ENCODE results near the gene VEZF1. TPM values are rescaled to one million over a fixed set of nuclear protein-coding genes. Genes with fewer than 3 reads are reported as not detected.

The VEZF1 gene
- total RNA-seq, 4 donors from 2014 or later = 29.7 to 49.3 (median 39.5) TPM

DNA sequence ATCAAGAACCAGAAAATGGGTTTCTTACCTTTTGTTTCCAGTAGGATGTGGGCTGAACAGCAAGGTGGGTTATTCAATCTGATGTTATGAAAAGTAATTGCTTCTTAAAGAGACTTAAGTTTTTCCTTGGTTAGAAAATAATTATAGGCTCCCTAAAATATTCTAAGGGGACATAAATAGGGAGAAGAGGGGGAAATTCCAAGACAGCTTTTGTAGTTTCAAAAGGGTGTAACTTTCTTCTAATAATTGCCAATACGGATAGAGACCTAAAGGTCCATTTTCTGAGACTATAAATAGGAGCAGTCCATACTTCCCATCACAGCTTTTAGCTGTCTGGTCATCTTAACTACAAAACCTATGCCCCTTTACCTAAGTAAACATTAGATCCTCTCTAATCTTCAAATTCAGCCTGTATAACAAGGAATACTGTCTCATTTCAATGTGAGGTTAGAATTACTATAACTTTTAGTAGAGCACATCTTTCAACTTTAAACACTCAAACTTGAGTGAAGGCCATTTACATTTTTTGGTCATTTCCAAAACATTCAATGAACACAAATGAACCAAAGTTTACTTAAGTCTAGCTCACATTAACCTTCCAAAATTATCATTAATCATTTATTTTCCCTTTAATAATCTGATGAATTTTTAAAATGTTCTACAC lies 13.5 kb upstream of the VEZF1 start:
- H3K4me1 ChIP-seq = peaks cover 0 to 38% (median 4%) of the 10 kb centered on the region in 4 donors
- no peak overlapping the region for H3K27ac ChIP-seq
- no peak for DNase-seq
- TF ChIP-seq POLR2A (IDR thresholded peaks at IDR 0.05) = no peak
- TF ChIP-seq, protein P1, sequence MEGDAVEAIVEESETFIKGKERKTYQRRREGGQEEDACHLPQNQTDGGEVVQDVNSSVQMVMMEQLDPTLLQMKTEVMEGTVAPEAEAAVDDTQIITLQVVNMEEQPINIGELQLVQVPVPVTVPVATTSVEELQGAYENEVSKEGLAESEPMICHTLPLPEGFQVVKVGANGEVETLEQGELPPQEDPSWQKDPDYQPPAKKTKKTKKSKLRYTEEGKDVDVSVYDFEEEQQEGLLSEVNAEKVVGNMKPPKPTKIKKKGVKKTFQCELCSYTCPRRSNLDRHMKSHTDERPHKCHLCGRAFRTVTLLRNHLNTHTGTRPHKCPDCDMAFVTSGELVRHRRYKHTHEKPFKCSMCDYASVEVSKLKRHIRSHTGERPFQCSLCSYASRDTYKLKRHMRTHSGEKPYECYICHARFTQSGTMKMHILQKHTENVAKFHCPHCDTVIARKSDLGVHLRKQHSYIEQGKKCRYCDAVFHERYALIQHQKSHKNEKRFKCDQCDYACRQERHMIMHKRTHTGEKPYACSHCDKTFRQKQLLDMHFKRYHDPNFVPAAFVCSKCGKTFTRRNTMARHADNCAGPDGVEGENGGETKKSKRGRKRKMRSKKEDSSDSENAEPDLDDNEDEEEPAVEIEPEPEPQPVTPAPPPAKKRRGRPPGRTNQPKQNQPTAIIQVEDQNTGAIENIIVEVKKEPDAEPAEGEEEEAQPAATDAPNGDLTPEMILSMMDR (IDR thresholded peaks at IDR 0.05) = no peak
- peaks cover 0 to 57% (median 0%) of the 10 kb centered on the region in 3 donors for H3K36me3 ChIP-seq
- H3K27me3 ChIP-seq = no peaks in the 10 kb centered on the region
- no peaks in the 10 kb centered on the region for H3K9me3 ChIP-seq
- no peak overlapping the region for H3K4me3 ChIP-seq

DNA sequence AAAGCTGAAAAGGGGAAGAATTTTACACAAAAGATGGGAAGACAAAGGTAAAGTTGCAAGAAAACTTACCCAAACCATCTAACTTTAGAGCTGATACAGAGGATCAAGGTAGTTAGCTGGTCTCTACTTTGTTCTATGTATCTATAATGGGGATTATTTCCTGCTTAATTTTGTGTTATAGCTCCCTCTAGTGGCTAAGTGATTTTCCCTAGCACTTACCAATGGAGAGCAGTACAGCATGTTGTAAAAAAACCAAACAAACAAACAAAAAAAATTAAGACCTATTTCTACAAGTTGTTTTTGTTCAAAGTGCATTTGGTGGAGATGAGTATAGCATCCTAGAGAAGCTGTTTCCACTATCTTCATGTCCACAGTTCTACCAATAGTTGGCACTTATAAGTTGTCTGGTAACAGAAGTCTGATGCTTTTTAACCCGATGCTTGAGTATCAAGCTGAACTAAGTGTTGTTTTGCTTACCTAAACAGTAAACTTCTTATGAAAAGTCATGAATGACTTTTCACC lies 11.5 kb upstream of the VEZF1 start:
- H3K9me3 ChIP-seq = no peaks in the 10 kb centered on the region
- no peak for DNase-seq
- H3K4me3 ChIP-seq = no peak overlapping the region
- TF ChIP-seq, protein P1 (IDR thresholded peaks at IDR 0.05) = peak; percentile 68 to 92 (median 86)
- no peak for TF ChIP-seq POLR2A (IDR thresholded peaks at IDR 0.05)
- H3K36me3 ChIP-seq = peaks cover 0 to 46% (median 0%) of the 10 kb centered on the region in 3 donors
- no peaks in the 10 kb centered on the region for H3K27me3 ChIP-seq
- H3K27ac ChIP-seq = no peak overlapping the region
- peaks cover 0 to 21% (median 0%) of the 10 kb centered on the region in 4 donors for H3K4me1 ChIP-seq

DNA sequence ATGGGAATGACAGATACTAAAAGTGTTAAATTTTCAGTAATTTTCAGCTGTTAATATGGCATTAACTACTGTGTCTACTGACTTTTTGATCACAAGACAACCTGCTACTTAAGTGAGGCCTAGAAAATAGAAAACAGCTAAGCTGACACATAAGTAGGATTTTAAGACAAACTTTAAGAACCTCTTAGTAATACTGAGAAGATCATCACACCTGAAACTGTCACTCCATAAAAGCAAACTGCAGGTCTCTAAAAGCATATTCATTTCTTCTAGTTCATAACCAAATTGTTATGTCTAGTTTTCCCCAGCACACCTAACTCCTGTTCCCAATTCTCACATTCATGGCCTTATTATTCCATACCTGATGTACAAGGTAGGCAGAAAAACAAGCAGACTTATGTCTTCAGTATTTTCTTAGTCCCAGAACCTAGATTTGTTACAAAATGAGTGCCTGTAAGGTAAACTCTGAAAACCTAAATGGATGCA lies 11.0 kb upstream of the VEZF1 start:
- Histone ChIP-seq H3K4me1 (peaks cover 0 to 16% (median 2%) of the 10 kb centered on the region in 4 donors), H3K27me3 (no peaks in the 10 kb centered on the region), H3K9me3 (no peaks in the 10 kb centered on the region), H3K36me3 (peaks cover 0 to 41% (median 0%) of the 10 kb centered on the region in 3 donors), H3K4me3 (no peak overlapping the region), H3K27ac (no peak overlapping the region)
- no peak for TF ChIP-seq POLR2A (IDR thresholded peaks at IDR 0.05)
- TF ChIP-seq, protein P1 (IDR thresholded peaks at IDR 0.05) = no peak
- no peak for DNase-seq

DNA sequence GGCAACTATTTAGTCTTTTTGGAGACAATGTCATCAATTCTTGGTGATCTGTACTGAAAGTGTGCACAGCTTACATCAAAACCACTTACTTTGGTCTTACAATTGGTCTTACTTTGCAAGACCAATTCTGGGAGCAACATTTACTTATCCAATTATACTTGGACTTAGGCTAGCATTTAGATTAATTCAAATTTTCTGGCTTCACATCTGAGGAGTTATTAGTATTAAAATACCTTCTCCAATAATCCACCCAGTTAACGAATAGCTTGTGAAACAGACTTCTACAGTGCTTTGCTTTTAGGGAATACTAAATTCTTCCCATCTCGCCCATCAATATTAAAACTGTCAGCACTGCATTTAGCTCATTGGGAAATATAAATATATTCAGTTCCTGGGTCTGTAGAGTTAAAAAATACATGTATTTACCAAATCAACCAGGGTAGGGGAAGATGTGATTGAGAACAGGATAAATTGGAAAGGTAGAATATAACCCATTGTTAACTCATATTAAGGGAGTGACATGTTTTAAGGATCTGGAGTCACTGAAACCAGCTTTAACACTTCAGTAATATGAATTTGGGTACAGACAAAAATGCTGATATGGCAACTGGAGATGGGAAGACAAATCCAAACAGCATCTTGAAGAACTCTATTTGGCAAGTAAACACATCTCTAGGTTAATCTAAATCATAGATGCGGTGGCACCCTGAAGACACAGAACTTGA lies 9.2 kb upstream of the VEZF1 start:
- no peak for DNase-seq
- no peaks in the 10 kb centered on the region for H3K9me3 ChIP-seq
- H3K36me3 ChIP-seq = peaks cover 0 to 23% (median 0%) of the 10 kb centered on the region in 3 donors
- no peak overlapping the region for H3K27ac ChIP-seq
- no peaks in the 10 kb centered on the region for H3K27me3 ChIP-seq
- H3K4me1 ChIP-seq = peaks cover 0 to 11% (median 3%) of the 10 kb centered on the region in 4 donors
- TF ChIP-seq, protein P1 (IDR thresholded peaks at IDR 0.05) = no peak
- TF ChIP-seq POLR2A (IDR thresholded peaks at IDR 0.05) = no peak
- H3K4me3 ChIP-seq = no peak overlapping the region

DNA sequence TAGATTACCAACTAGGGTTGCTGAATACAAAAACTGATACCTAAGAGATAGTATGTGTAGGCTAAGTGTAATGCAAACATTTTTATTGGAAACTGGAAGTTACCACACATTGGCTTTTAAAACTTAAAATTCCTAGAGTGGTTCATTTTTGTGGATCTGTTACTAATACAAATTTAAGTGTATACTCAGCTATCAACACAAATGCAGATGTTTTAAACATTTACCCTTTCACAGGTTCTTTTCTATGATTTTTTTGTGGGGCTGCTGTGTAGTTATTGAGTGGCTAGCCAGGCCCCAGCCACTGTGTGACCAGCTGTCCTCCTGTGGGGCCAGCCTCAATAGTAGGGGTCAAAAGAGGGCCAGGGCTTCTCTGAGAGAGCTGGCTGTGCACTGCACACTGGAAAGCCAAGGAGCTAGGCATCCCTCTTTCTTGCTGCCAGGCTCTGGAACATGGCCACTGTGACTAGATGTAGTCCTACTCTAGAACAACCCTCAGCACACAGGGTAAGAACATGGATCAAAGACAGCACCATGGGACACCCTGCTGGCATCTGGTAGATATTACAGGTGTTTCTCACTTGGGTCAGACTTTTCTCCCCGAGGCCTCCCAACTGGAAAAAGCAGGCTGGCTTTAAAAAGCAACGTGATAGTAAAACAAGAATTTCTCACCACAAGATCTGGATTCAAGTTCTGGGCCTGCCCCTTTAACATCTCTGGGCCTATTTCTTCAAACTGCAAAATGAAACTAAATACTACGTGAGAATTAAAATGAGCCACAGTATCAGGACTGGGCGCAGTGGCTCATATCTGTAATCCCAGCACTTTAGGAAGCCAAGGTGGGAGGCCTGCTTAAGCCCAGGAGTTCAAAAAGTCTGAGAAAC lies 7.3 kb upstream of the VEZF1 start:
- peak overlapping the region in 1 of 4 donors; percentile 21 for H3K27ac ChIP-seq

More for the DNA sequence above, 7.3 kb upstream of the VEZF1 start:
- H3K4me1 ChIP-seq = peaks cover 0 to 11% (median 2%) of the 10 kb centered on the region in 4 donors
- peak; percentile 30 to 79 (median 62) for DNase-seq
- H3K27me3 ChIP-seq = no peaks in the 10 kb centered on the region
- no peak overlapping the region for H3K4me3 ChIP-seq
- TF ChIP-seq, protein P1 (IDR thresholded peaks at IDR 0.05) = peak in 5 of 6 experiments; percentile 62 to 91 (median 83)
- peak in 1 of 2 donors; percentile 8 for TF ChIP-seq POLR2A (IDR thresholded peaks at IDR 0.05)
- peaks cover 0 to 7% (median 0%) of the 10 kb centered on the region in 3 donors for H3K36me3 ChIP-seq
- no peaks in the 10 kb centered on the region for H3K9me3 ChIP-seq
